ENCODE data around the gene RAB8B. TPM values are rescaled to one million over a fixed set of nuclear protein-coding genes. Genes with fewer than 3 reads are reported as not detected.

The RAB8B gene
- total RNA-seq, 4 donors from 2014 or later: 47.6 to 179 (median 67.1) TPM

DNA sequence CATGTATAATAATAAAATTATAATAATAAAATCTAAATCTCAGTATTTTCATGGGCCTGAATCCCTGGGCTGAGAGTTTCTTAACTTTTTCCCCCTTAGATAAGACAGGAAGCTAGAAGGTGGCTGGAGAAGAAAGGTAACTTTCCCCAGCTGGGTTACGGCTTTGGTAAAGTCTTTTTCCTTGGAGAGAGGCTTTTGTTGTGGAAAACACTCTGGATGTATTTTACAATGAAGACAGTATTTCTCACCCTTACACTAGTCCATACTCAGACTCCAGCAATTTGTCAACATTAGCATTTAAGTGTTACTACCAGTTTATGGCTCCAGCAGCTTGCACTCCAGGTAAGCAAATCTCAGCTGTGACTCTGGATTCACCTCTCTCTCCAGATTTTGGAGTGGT lies 122.9 kb downstream of the RAB8B start:
- Histone ChIP-seq H3K27ac (no peak overlapping the region), H3K36me3 (no peaks in the 10 kb centered on the region), H3K27me3 (no peaks in the 10 kb centered on the region), H3K4me1 (no peaks in the 10 kb centered on the region), H3K4me3 (no peak overlapping the region), H3K9me3 (no peaks in the 10 kb centered on the region)
- TF ChIP-seq, protein P1, sequence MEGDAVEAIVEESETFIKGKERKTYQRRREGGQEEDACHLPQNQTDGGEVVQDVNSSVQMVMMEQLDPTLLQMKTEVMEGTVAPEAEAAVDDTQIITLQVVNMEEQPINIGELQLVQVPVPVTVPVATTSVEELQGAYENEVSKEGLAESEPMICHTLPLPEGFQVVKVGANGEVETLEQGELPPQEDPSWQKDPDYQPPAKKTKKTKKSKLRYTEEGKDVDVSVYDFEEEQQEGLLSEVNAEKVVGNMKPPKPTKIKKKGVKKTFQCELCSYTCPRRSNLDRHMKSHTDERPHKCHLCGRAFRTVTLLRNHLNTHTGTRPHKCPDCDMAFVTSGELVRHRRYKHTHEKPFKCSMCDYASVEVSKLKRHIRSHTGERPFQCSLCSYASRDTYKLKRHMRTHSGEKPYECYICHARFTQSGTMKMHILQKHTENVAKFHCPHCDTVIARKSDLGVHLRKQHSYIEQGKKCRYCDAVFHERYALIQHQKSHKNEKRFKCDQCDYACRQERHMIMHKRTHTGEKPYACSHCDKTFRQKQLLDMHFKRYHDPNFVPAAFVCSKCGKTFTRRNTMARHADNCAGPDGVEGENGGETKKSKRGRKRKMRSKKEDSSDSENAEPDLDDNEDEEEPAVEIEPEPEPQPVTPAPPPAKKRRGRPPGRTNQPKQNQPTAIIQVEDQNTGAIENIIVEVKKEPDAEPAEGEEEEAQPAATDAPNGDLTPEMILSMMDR (IDR thresholded peaks at IDR 0.05): no peak
- TF ChIP-seq POLR2A (IDR thresholded peaks at IDR 0.05): no peak
- intact Hi-C loops (cut with DNase I; ENCODE audit: low total_unique reads): no loop called here
- no peak for DNase-seq

DNA sequence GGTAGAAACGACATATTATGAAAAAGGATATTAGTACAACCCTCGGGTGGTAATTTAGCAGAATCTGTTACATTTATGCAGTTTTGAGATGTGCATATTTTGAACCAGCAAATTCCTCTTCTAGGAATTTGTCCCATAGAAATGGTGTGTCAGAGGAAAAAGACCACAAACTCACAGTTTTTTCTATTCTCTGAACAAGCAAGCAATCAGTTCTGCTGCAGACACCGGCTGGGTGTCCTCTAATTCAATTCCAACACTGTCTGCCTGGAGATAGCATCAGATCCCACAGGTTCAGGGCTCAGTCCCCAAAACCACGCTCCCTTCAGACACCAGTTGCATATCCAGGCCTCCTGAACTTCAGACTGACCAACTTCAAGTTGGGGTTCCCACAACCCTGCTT lies 124.4 kb downstream of the RAB8B start:
- no peaks in the 10 kb centered on the region for H3K27me3 ChIP-seq
- H3K36me3 ChIP-seq: no peaks in the 10 kb centered on the region
- no peaks in the 10 kb centered on the region for H3K4me1 ChIP-seq
- no peak for TF ChIP-seq POLR2A (IDR thresholded peaks at IDR 0.05)
- no peaks in the 10 kb centered on the region for H3K9me3 ChIP-seq
- H3K4me3 ChIP-seq: no peak overlapping the region
- DNase-seq: no peak
- intact Hi-C loops (cut with DNase I; ENCODE audit: low total_unique reads): no loop called here
- no peak overlapping the region for H3K27ac ChIP-seq

DNA sequence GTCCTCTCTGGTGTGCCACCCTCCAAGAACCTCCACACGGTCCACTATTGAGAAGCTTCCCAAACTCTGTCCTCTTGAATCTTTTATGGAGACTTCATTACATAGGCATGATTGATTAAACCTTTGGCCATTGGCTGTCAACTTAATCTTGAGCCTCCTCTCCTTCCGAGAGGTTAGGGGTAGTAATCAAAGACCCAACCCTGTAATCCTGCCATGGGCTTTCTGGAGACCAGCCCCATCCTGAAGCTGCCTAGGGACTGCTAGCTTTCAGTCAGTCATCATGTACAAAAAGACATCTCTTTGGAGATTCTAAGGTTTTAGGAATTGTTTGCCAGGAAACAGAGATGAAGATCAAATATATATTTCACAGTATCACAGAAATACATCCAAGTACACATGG lies 125.0 kb downstream of the RAB8B start:
- no peak overlapping the region for H3K27ac ChIP-seq
- TF ChIP-seq, protein P1 (IDR thresholded peaks at IDR 0.05): no peak
- no peaks in the 10 kb centered on the region for H3K36me3 ChIP-seq
- H3K4me3 ChIP-seq: no peak overlapping the region
- intact Hi-C loops (cut with DNase I; ENCODE audit: low total_unique reads): no loop called here
- no peaks in the 10 kb centered on the region for H3K4me1 ChIP-seq
- no peaks in the 10 kb centered on the region for H3K9me3 ChIP-seq
- H3K27me3 ChIP-seq: no peaks in the 10 kb centered on the region
- no peak for DNase-seq

Other genes starting within 250 kb of the RAB8B start
- gene TPM1, start 146.9 kb upstream of the RAB8B start, total RNA-seq: 1,000 to 10,000 TPM in 2 of 4 donors, 100 to 1,000 TPM in 2; 622 to 1,998 (median 1,003) TPM
- gene LACTB, start 67.7 kb upstream of the RAB8B start, total RNA-seq: 10 to 100 TPM in 2 of 4 donors, 1 to 10 TPM in 2; 7.9 to 13.6 (median 9.6) TPM
- gene RPS27L, start 32.1 kb upstream of the RAB8B start, total RNA-seq: 100 to 1,000 TPM in 1 of 4 donors, 10 to 100 TPM in 3; 33.5 to 207 (median 54.5) TPM
- 10 to 100 TPM; 20.0 to 35.9 (median 27.2) TPM for gene APH1B, start 88.0 kb downstream of the RAB8B start, total RNA-seq
- 10 to 100 TPM in 1 of 4 donors, 1 to 10 TPM in 2, under 1 TPM in 1; 0.29 to 11.8 (median 8.0) TPM for gene CA12, start 192.2 kb downstream of the RAB8B start, total RNA-seq